Measurements from ENCODE around the gene NXPH2.
"Not testable (repeated sequence)": the region's sequence is repeated elsewhere in the genome, so short reads cannot be mapped to it uniquely, and the experiment has no call there.

Gene NXPH2

GRCh38 chr2:138752197-138752956 lies 27.8 kb downstream of the NXPH2 start:
- no peak for DNase-seq

GRCh38 chr2:138744713-138745112 lies 35.5 kb downstream of the NXPH2 start:
- no peak for DNase-seq

GRCh38 chr2:138742441-138743057 lies 37.6 kb downstream of the NXPH2 start:
- no peak for DNase-seq

DNA sequence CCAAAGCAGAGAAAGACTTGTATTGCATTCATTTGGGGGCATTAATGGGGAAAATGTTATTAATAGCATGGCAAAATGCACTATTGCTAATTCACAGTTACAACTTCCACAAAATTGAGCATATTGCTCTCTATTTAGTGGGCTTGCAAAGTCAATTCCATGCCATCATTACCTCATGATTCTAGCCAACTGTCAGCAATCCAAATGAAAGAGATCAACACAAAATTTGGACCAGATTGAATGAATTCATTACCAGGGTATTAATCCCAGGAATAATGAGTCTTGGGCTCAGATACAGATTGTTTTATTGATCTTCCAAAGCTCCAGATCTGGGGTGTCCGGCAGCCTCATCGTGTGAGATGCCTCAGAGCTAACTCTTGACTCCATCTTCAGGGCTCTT lies 38.3 kb downstream of the NXPH2 start:
- DNase-seq, result no peak

DNA sequence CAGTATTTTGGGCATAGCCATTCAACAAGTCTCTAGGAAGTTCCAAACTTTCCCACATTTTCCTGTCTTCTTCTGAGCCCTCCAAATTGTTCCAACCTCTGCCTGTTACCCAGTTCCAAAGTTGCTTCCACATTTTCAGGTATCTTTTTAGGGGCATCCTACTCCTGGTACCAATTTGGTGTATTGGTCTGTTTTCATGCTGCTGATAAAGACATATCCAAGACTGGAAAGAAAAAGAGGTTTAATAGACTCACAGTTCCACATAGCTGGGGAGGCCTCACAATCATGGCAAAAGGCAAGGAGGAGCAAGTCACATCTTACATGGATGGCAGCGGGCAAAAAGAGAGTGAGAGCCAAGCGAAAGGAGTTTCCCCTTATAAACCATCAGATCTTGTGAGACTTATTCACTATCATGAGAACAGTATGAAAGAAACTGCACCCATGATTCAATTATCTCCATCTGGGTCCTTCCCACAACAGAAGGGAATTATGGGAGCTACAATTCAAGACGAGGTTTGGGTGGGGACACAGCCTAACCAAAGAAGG lies 43.1 kb downstream of the NXPH2 start:
- not testable (repeated sequence) for DNase-seq

DNA sequence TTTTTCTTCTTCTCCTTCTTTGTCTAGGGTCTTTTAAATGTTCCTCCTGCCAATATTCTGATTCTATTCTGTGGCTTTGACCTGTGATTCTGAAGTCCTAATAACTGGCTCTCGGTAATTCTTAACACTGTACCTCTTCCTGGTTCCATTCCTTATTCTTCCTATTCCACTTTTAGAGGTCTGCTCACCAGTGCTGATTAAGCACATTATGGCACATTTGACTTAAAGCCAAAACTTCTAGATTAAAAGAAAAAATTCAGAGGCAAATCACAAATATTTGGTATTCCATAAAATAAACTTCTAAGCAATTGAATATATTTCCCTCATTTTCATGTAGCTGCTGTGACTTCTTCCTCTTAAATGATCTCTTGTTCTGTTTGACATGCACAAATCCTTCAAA lies 47.5 kb downstream of the NXPH2 start:
- DNase-seq, result no peak

- no peak for DNase-seq
Observed at GRCh38 chr2:138730497-138731030, 49.6 kb downstream of the NXPH2 start.

DNA sequence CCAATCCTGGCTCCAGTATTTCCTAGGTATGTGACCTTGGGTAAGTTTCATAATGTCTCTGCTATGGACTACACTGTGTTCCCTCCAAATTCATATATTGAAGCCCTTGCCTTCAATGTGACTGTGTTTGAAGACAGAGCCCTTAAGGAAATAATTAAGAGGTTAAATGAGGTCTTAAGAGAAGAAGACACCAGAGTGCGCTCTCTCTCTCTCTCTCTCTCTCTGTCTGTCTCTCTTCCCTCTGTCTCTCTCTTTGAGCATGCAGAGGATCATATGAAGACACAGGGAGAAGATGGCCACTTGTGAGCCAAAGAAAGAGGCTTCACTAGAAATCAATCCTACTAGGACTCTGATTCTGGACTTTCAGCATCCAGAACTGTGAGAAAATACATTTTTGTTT lies 52.2 kb downstream of the NXPH2 start:
- DNase-seq, result no peak

GRCh38 chr2:138726681-138727080 lies 53.5 kb downstream of the NXPH2 start:
- no peak for DNase-seq

GRCh38 chr2:138724729-138725459 lies 55.3 kb downstream of the NXPH2 start:
- DNase-seq, result peak; percentile 37

GRCh38 chr2:138724327-138724726 lies 55.9 kb downstream of the NXPH2 start:
- peak; percentile 37 for DNase-seq

- DNase-seq, result no peak
Observed at GRCh38 chr2:138723196-138723987, 56.8 kb downstream of the NXPH2 start.

DNA sequence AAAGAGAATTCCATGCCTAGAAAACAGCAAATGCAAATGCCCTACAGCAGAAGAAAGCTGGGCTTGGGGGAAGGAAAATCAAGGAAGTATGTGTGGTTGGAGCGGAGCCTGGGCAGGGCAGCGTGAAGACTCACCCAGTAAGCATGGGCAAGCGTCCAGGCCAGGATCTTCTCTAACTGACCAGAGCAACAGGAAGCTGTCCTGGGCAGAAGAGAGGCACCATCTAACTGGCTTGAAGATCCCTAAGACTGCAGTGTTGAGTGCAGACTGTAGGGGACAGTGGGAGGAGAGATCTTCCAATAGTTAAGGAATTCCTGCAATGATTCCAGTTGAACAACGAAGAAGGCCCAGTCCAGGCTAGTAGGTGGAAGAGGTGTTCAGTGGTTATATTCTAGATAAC lies 57.9 kb downstream of the NXPH2 start:
- no peak for DNase-seq

DNA sequence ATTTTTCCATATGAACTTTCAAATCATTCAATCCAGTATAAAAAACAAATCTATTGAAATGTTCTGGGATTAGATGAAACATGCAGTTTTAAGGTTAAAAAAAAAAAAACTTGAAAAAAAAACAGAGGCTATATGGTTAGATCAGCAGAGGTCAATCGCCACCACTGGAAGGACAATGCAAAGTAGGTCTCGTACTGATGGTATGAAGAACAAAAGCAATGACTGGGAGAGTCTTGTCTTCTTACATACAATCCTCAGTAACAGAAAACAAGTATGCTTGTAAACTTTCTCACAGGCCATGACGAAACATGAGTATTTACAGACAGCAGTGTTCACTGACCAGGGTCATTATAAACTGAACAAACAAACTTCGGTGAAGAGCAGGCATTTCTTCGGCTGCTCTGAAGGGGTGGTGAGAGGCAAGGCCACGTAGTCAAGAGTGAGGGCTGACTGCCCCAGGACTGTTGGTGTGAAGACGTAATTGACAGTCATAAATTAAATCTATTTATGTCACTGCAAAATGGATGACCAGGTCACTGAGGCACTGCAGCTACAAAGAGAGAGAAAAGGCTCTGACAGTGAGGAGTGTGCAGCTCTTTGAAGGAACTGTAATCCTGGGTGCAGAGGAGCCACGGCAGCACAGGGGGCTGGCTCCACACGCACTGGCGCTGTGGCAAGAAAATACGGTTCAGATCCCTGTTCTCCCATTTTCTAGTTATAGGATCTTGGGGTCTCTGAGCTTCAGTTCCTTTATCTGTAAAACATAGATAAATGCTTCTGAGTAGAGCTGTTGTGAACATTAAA lies 60.0 kb downstream of the NXPH2 start:
- DNase-seq, result no peak

GRCh38 chr2:138718405-138718804 lies 61.8 kb downstream of the NXPH2 start:
- DNase-seq, result no peak

GRCh38 chr2:138716183-138716582 lies 64.0 kb downstream of the NXPH2 start:
- DNase-seq, result no peak

- DNase-seq, result no peak
Observed at GRCh38 chr2:138713504-138713903, 66.7 kb downstream of the NXPH2 start.

- DNase-seq, result no peak
Observed at GRCh38 chr2:138713069-138713496, 67.1 kb downstream of the NXPH2 start.

GRCh38 chr2:138712212-138712979 lies 67.8 kb downstream of the NXPH2 start:
- no peak for DNase-seq

DNA sequence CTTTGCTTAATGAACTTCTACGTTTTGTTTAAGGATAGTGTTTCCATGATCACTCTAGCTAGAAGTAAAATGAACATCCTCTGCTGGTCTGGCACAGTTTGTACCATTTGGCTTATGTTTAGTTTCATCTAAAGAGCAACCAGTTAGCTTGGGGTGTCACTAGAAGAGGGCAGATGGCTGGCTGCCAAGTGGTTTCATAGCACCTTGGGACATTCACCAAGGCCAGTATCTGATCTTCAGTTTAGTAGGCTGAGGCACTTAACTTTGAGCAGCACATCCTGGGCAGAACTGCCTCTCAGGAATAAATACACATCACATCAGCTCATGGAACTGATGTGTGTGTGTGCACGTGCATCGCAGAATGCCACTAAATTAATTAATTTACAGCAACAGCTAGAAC lies 68.4 kb downstream of the NXPH2 start:
- DNase-seq, result no peak

DNA sequence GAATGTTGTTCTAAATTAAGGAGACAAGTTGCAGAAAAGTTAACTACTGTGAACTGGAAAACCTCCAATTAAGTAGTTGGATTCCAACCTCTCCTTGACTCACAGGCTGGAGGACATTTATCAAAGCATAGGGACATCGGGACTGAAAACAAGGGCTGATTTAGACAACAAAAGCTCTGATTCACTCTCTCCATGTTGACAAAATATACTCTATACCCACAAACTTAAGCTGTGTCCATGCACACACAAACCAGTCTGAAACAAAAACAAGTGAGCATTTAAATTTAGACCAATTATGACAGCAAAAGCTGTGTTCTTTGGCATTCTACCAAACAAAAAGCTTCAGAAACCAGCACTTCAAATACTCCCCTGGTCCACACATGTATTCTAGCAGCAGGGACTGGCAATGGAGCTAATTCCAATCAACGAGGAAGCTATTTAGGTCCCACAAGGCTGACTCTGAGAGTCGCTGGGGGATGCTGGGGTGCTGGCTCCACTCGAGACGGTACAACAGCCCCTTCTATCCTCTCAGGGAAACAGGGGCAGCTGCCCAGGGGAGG lies 71.4 kb downstream of the NXPH2 start:
- DNase-seq, result no peak
